HG03066 (cell line): ENCODE results near the gene RHOC.

Experiments used
- ATAC-seq: cut with Tn5 transposase; IDR thresholded peaks from one replicate; pipeline ENCODE4 v1.9.1; 2021; ENCODE audit warnings: low read depth; ENCODE audit not compliant: unreplicated experiment

Gene RHOC

GRCh38 chr1:112687361-112687760 lies 19.6 kb downstream of the RHOC start:
- ATAC-seq, result no peak

- ATAC-seq, result no peak
Measured at GRCh38 chr1:112686835-112687234, 20.1 kb downstream of the RHOC start.

GRCh38 chr1:112686417-112686816 lies 20.5 kb downstream of the RHOC start:
- no peak for ATAC-seq

- no peak for ATAC-seq
Measured at GRCh38 chr1:112685913-112686312, 21.0 kb downstream of the RHOC start.

GRCh38 chr1:112678605-112679004 lies 28.3 kb downstream of the RHOC start:
- no peak for ATAC-seq

GRCh38 chr1:112677501-112677900 lies 29.4 kb downstream of the RHOC start:
- no peak for ATAC-seq

GRCh38 chr1:112676543-112676942 lies 30.4 kb downstream of the RHOC start:
- ATAC-seq, result no peak

GRCh38 chr1:112675728-112676381 lies 31.1 kb downstream of the RHOC start:
- no peak for ATAC-seq

- peak; percentile 34 for ATAC-seq
Measured at GRCh38 chr1:112674986-112675727, 31.8 kb downstream of the RHOC start.

- ATAC-seq, result peak; percentile 56
Measured at GRCh38 chr1:112674440-112674985, 32.4 kb downstream of the RHOC start, which contains the start of gene MOV10. Gene MOV10, plus strand, starts transcription at chr1:112674659. Its CDS starts 254 bp downstream, at chr1:112674913.

- ATAC-seq, result peak; percentile 12
Measured at GRCh38 chr1:112673592-112674439, 33.1 kb downstream of the RHOC start.

- ATAC-seq, result no peak
Measured at GRCh38 chr1:112672842-112673241, 34.1 kb downstream of the RHOC start.

GRCh38 chr1:112672009-112672408 lies 34.9 kb downstream of the RHOC start:
- no peak for ATAC-seq

GRCh38 chr1:112666946-112667345 lies 40.0 kb downstream of the RHOC start:
- ATAC-seq, result no peak

GRCh38 chr1:112665857-112666256 lies 41.1 kb downstream of the RHOC start:
- no peak for ATAC-seq

GRCh38 chr1:112651205-112651604 lies 55.7 kb downstream of the RHOC start:
- no peak for ATAC-seq
